H1 (cell line): ENCODE results near the gene AMN.

Experiments
- EZH2 ChIP-seq: fragments of 200-600 bp; sonication (generic); IDR thresholded peaks from 2 replicates; pipeline ENCODE4 v1.7.1; 2012; ENCODE audit warnings: low read depth, mild to moderate bottlenecking, moderate library complexity, low read length, inconsistent platforms; ENCODE audit not compliant: severe bottlenecking
- GABPA ChIP-seq: IDR thresholded peaks from 2 replicates; pipeline ENCODE4 v1.6.1; 2011; ENCODE audit warnings: mild to moderate bottlenecking, low read length, moderate library complexity, borderline replicate concordance; ENCODE audit not compliant: insufficient read depth
- POLR2A ChIP-seq, 2 experiments: IDR thresholded peaks; 1 replicate in 1 of 2; 2 replicates in 1 of 2; pipeline ENCODE4 v1.6.1; 2011; ENCODE audit warnings: low read depth in 2 of 2, low read length in 2 of 2, mild to moderate bottlenecking in 2 of 2; ENCODE audit errors: control extremely low read depth in 1 of 2
- POLR2AphosphoS5 ChIP-seq: IDR thresholded peaks from 2 replicates; pipeline ENCODE4 v1.6.1; 2011; ENCODE audit warnings: low read depth, low read length
- TEAD4 ChIP-seq: IDR thresholded peaks from 2 replicates; pipeline ENCODE4 v1.6.1; 2012; ENCODE audit warnings: low read depth, low read length, inconsistent platforms, mixed read lengths
- TF ChIP-seq, protein P1 (sequence below): IDR thresholded peaks from 2 replicates; pipeline ENCODE4 v1.6.1; 2012; ENCODE audit warnings: inconsistent platforms
- TF ChIP-seq, protein P2 (sequence below), 3 experiments: IDR thresholded peaks; 1 replicate in 2 of 3; 2 replicates in 1 of 3; pipeline versions ENCODE4 v1.5.1 to v1.6.1; 2011; ENCODE audit warnings: low read length in 3 of 3, mild to moderate bottlenecking in 3 of 3, inconsistent platforms in 2 of 3, low read depth in 1 of 3, moderate library complexity in 1 of 3; ENCODE audit not compliant: insufficient read depth in 1 of 3; ENCODE audit errors: control extremely low read depth in 1 of 3

- TF ChIP-seq, protein P1, sequence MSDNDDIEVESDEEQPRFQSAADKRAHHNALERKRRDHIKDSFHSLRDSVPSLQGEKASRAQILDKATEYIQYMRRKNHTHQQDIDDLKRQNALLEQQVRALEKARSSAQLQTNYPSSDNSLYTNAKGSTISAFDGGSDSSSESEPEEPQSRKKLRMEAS, result no peak
- TF ChIP-seq EZH2, result no peak
- no peak for TF ChIP-seq POLR2AphosphoS5
- TF ChIP-seq TEAD4, result no peak
- TF ChIP-seq POLR2A (IDR thresholded peaks at IDR 0.05; ENCODE audit: control extremely low read depth in 1 of 2, low read depth in 2 of 2, low read length in 2 of 2), result no peak
- TF ChIP-seq GABPA, result no peak
- TF ChIP-seq, protein P2, sequence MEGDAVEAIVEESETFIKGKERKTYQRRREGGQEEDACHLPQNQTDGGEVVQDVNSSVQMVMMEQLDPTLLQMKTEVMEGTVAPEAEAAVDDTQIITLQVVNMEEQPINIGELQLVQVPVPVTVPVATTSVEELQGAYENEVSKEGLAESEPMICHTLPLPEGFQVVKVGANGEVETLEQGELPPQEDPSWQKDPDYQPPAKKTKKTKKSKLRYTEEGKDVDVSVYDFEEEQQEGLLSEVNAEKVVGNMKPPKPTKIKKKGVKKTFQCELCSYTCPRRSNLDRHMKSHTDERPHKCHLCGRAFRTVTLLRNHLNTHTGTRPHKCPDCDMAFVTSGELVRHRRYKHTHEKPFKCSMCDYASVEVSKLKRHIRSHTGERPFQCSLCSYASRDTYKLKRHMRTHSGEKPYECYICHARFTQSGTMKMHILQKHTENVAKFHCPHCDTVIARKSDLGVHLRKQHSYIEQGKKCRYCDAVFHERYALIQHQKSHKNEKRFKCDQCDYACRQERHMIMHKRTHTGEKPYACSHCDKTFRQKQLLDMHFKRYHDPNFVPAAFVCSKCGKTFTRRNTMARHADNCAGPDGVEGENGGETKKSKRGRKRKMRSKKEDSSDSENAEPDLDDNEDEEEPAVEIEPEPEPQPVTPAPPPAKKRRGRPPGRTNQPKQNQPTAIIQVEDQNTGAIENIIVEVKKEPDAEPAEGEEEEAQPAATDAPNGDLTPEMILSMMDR (IDR thresholded peaks at IDR 0.05; ENCODE audit: control extremely low read depth in 1 of 3, insufficient read depth in 1 of 3, low read depth in 1 of 3, low read length in 3 of 3), result no peak
These were observed 32.8 kb upstream of the AMN start for GRCh38 chr14:102889615-102890014.
